Loucy (cell line): ENCODE results near the gene NTHL1.

Experiments used
- H2AFZ ChIP-seq: fragments of 200-600 bp; sonication (generic); 2 replicates; pipeline ENCODE4 v1.6.0; 2016; ENCODE audit warnings: antibody characterized with exemption, mild to moderate bottlenecking, low read length, moderate library complexity
- H3F3A ChIP-seq: fragments of 200-600 bp; 2 replicates; pipeline ENCODE4 v1.6.0; 2016; ENCODE audit warnings: antibody characterized with exemption, low read depth, mild to moderate bottlenecking
- H3K27me3 ChIP-seq: fragments of 200-600 bp; sonication (generic); 2 replicates; pipeline ENCODE4 v1.6.1; 2014; ENCODE audit warnings: low read length, mild to moderate bottlenecking; ENCODE audit not compliant: insufficient read depth, poor library complexity, severe bottlenecking
- H3K36me3 ChIP-seq: fragments of 200-600 bp; sonication (generic); 2 replicates; pipeline ENCODE4 v1.6.1; 2016; ENCODE audit warnings: low read length; ENCODE audit not compliant: insufficient read depth
- H3K4me1 ChIP-seq: fragments of 200-600 bp; sonication (generic); 2 replicates; pipeline ENCODE4 v1.5.1; 2014; ENCODE audit warnings: low read length, mild to moderate bottlenecking; ENCODE audit not compliant: insufficient read depth, poor library complexity, severe bottlenecking
- H3K4me2 ChIP-seq: fragments of 200-600 bp; sonication (generic); 2 replicates; pipeline ENCODE4 v1.6.0; 2014; ENCODE audit warnings: antibody characterized with exemption, low read length, low read depth, mild to moderate bottlenecking; ENCODE audit not compliant: poor library complexity, severe bottlenecking
- H3K4me3 ChIP-seq: fragments of 200-600 bp; sonication (generic); 2 replicates; pipeline ENCODE4 v1.5.1; 2014; ENCODE audit warnings: low read length, mild to moderate bottlenecking, mixed read lengths; ENCODE audit not compliant: poor library complexity, severe bottlenecking
- H3K79me2 ChIP-seq: fragments of 200-600 bp; sonication (generic); 2 replicates; pipeline ENCODE4 v1.6.1; 2014; ENCODE audit warnings: low read length; ENCODE audit not compliant: insufficient read depth
- H3K9ac ChIP-seq: fragments of 200-600 bp; sonication (generic); 2 replicates; pipeline ENCODE4 v1.6.0; 2014; ENCODE audit warnings: mild to moderate bottlenecking, low read depth, low read length, moderate library complexity; ENCODE audit not compliant: poor library complexity, severe bottlenecking
- H3K9me2 ChIP-seq: fragments of 200-600 bp; sonication (generic); replicated peaks from 2 replicates; pipeline ENCODE4 v1.6.1; 2016; ENCODE audit warnings: low read depth, low read length, mixed read lengths
- H3K9me3 ChIP-seq: fragments of 200-600 bp; sonication (generic); 2 replicates; pipeline ENCODE4 v1.6.1; 2014; ENCODE audit warnings: mild to moderate bottlenecking, antibody characterized with exemption, low read length, low read depth; ENCODE audit not compliant: insufficient read depth
- H4K20me1 ChIP-seq: fragments of 200-600 bp; sonication (generic); 2 replicates; pipeline ENCODE4 v1.6.0; 2014; ENCODE audit warnings: antibody characterized with exemption, low read length, mild to moderate bottlenecking; ENCODE audit not compliant: insufficient read depth, poor library complexity, severe bottlenecking
- EZH2phosphoT487 ChIP-seq: fragments of 200-600 bp; IDR thresholded peaks from 2 replicates; pipeline ENCODE4 v1.6.1; 2018; ENCODE audit warnings: antibody characterized with exemption, mild to moderate bottlenecking, moderate library complexity, borderline replicate concordance
- TF ChIP-seq, protein P1 (sequence below): fragments of 200-600 bp; sonication (generic); conservative IDR thresholded peaks from 2 replicates; pipeline ENCODE4 v1.5.1; 2014; ENCODE audit warnings: mild to moderate bottlenecking, antibody characterized with exemption, low read length

NTHL1 gene

DNA sequence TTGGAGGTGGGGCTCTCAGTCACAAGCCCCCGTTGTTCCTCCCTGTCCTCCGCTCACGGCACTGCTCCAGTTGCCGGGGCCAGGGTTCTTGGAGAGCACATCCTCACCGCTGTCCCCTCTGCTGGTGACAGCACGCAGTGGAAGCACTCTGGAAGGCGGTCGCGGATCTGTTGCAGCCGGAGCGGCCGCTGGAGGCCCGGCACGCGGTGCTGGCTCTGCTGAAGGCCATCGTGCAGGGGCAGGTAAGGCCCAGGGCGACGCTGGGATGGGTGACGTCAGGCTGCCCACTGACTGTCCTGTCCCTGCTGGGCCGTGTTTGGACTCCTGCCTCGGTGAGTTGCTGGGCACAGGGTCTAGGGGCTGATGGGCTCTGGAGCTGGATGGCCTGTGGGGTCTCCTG, 5.6 kb upstream of the NTHL1 start:
- no peak overlapping the region for H3K4me3 ChIP-seq
- no peaks in the 10 kb centered on the region for H3K9me3 ChIP-seq
- H3K36me3 ChIP-seq: no peaks in the 10 kb centered on the region
- H3K27me3 ChIP-seq: no peaks in the 10 kb centered on the region
- H3K4me1 ChIP-seq: peaks cover 4% of the 10 kb centered on the region
- H3K9me2 ChIP-seq: no peaks in the 10 kb centered on the region
- no peak overlapping the region for H3K9ac ChIP-seq
- no peaks in the 10 kb centered on the region for H3F3A ChIP-seq
- H2AFZ ChIP-seq: no peak overlapping the region
- TF ChIP-seq, protein P1, sequence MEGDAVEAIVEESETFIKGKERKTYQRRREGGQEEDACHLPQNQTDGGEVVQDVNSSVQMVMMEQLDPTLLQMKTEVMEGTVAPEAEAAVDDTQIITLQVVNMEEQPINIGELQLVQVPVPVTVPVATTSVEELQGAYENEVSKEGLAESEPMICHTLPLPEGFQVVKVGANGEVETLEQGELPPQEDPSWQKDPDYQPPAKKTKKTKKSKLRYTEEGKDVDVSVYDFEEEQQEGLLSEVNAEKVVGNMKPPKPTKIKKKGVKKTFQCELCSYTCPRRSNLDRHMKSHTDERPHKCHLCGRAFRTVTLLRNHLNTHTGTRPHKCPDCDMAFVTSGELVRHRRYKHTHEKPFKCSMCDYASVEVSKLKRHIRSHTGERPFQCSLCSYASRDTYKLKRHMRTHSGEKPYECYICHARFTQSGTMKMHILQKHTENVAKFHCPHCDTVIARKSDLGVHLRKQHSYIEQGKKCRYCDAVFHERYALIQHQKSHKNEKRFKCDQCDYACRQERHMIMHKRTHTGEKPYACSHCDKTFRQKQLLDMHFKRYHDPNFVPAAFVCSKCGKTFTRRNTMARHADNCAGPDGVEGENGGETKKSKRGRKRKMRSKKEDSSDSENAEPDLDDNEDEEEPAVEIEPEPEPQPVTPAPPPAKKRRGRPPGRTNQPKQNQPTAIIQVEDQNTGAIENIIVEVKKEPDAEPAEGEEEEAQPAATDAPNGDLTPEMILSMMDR: no peak
- no peak for TF ChIP-seq EZH2phosphoT487
- H3K4me2 ChIP-seq: no peak overlapping the region
- no peaks in the 10 kb centered on the region for H4K20me1 ChIP-seq
- peaks cover 7% of the 10 kb centered on the region; the same call in 1 of the 2 replicates for H3K79me2 ChIP-seq

DNA sequence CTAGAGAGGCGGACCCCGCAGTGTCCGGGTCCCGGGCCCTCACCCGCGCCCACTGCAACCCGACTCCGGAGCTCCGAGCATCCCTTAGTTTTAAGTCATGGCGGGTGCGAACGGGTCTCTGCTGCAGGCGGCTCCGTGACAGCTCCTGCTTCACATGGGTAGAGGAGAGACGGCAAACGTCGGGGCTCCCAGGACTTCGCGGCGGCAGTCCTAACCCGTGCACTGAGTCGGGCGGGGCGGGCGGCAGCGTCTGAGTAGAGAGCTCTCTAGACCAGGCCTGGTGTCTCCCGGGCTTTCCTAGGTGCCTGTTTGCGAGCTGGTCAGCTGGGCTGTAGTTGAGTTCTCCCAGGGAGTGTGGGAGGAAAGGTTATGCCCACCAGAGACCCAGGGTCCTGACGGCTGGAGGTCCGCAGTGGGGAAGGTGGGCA, 496 bp upstream of the NTHL1 start:
- peak overlapping the region; percentile 84 for H3K4me3 ChIP-seq
- peaks cover 4% of the 10 kb centered on the region for H3K4me1 ChIP-seq
- no peaks in the 10 kb centered on the region for H3K9me3 ChIP-seq
- TF ChIP-seq EZH2phosphoT487: no peak
- TF ChIP-seq, protein P1: no peak
- H3K9me2 ChIP-seq: no peaks in the 10 kb centered on the region
- H3K79me2 ChIP-seq: peaks cover 13% of the 10 kb centered on the region; the same call in 1 of the 2 replicates
- H3K4me2 ChIP-seq: peak overlapping the region; percentile 94
- H4K20me1 ChIP-seq: no peaks in the 10 kb centered on the region
- H2AFZ ChIP-seq: peak overlapping the region; percentile 63
- H3K9ac ChIP-seq: peak overlapping the region; percentile 78
- no peaks in the 10 kb centered on the region for H3F3A ChIP-seq
- no peaks in the 10 kb centered on the region for H3K27me3 ChIP-seq
- no peaks in the 10 kb centered on the region for H3K36me3 ChIP-seq

DNA sequence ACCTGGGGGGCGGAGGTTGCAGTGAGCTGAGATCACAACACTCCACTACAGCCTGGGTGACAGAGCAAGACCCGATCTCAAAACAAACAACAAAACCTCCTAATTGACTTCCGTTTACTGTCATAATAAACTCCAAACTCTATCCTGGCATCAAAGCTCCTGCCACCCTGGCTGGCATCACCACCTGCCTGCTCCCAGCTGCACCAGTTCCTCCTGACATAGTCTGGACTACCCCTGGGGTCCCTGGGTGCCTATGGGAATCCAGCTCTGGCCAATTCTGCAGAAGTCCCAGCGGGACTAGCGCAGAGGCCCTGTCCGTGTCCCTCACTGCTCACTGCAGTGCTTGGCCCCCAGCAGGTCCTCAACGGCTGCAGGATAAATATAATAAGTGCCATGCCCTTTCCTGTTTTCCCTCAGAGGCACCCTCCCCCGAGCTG, 723 bp downstream of the NTHL1 start:
- H2AFZ ChIP-seq: peak overlapping the region; percentile 63
- peak overlapping the region; percentile 87 for H3K4me2 ChIP-seq
- H3K36me3 ChIP-seq: no peaks in the 10 kb centered on the region

More for the DNA sequence above, 723 bp downstream of the NTHL1 start:
- Histone ChIP-seq H3K4me3 (peak overlapping the region; percentile 84), H3K27me3 (no peaks in the 10 kb centered on the region), H3K4me1 (peaks cover 4% of the 10 kb centered on the region), H3F3A (no peaks in the 10 kb centered on the region), H3K9ac (peak overlapping the region; percentile 78), H4K20me1 (no peaks in the 10 kb centered on the region), H3K79me2 (peaks cover 13% of the 10 kb centered on the region; the same call in 1 of the 2 replicates), H3K9me3 (no peaks in the 10 kb centered on the region), H3K9me2 (no peaks in the 10 kb centered on the region)
- TF ChIP-seq EZH2phosphoT487: no peak
- TF ChIP-seq, protein P1: no peak
